NOMO-1 treated with DMSO at 0.1 percent for 48 hours (cell line): ENCODE results near the gene C1orf115.
"Not testable (repeated sequence)": the region's sequence is repeated elsewhere in the genome, so short reads cannot be mapped to it uniquely, and the experiment has no call there.

ENCODE experiments used
- DNase-seq: peaks from one replicate; lab custom pipeline; 2025; ENCODE audit not compliant: unreplicated experiment; lab: John Stamatoyannopoulos, UW

C1orf115 gene

GRCh38 chr1:220692436-220693228 lies 2.5 kb downstream of the C1orf115 start:
- DNase-seq, result no peak

- DNase-seq, result no peak
Measured at GRCh38 chr1:220694866-220695382, 4.8 kb downstream of the C1orf115 start.

GRCh38 chr1:220695426-220695825 lies 5.3 kb downstream of the C1orf115 start:
- DNase-seq, result no peak

- no peak for DNase-seq
Measured at GRCh38 chr1:220696226-220696862, 6.2 kb downstream of the C1orf115 start.

- no peak for DNase-seq
Measured at GRCh38 chr1:220696863-220697231, 6.7 kb downstream of the C1orf115 start.

- no peak for DNase-seq
Measured at GRCh38 chr1:220697326-220697725, 7.2 kb downstream of the C1orf115 start.

- no peak for DNase-seq
Measured at GRCh38 chr1:220698607-220699016, 8.4 kb downstream of the C1orf115 start.

- DNase-seq, result no peak
Measured at GRCh38 chr1:220699044-220699443, 8.9 kb downstream of the C1orf115 start.

- DNase-seq, result no peak
Measured at GRCh38 chr1:220700556-220701179, 10.5 kb downstream of the C1orf115 start.

GRCh38 chr1:220701974-220702373 lies 11.8 kb downstream of the C1orf115 start:
- peak; percentile 79 for DNase-seq

- no peak for DNase-seq
Measured at GRCh38 chr1:220702733-220703270, 12.6 kb downstream of the C1orf115 start.

- DNase-seq, result peak; percentile 30
Measured at GRCh38 chr1:220703305-220703704, 13.1 kb downstream of the C1orf115 start.

- no peak for DNase-seq
Measured at GRCh38 chr1:220705782-220706181, 15.6 kb downstream of the C1orf115 start.

GRCh38 chr1:220706480-220706879 lies 16.3 kb downstream of the C1orf115 start:
- DNase-seq, result no peak

GRCh38 chr1:220707160-220707559 lies 17.0 kb downstream of the C1orf115 start:
- no peak for DNase-seq

- no peak for DNase-seq
Measured at GRCh38 chr1:220708244-220708643, 18.1 kb downstream of the C1orf115 start.

GRCh38 chr1:220708936-220709801 lies 19.0 kb downstream of the C1orf115 start:
- no peak for DNase-seq

- DNase-seq, result no peak
Measured at GRCh38 chr1:220710333-220710732, 20.2 kb downstream of the C1orf115 start.

GRCh38 chr1:220711056-220711809 lies 21.1 kb downstream of the C1orf115 start:
- peak; percentile 82 for DNase-seq

GRCh38 chr1:220715986-220716385 lies 25.8 kb downstream of the C1orf115 start:
- not testable (repeated sequence) for DNase-seq
